HL-60 (cell line): Measurements from ENCODE around the gene STK32B.

Experiments
- CTCF ChIP-seq: IDR thresholded peaks from one replicate; pipeline ENCODE4 v1.5.1; 2011; ENCODE audit warnings: low read length, control low read depth, inconsistent platforms; ENCODE audit not compliant: insufficient read depth
- POLR2AphosphoS5 ChIP-seq: IDR thresholded peaks from 2 replicates; pipeline ENCODE4 v1.6.1; 2012; ENCODE audit warnings: low read depth
- REST ChIP-seq: IDR thresholded peaks from 2 replicates; pipeline ENCODE4 v1.6.1; 2012; ENCODE audit warnings: low read depth; ENCODE audit not compliant: insufficient replicate concordance
- SPI1 ChIP-seq: IDR thresholded peaks from 2 replicates; pipeline ENCODE4 v1.6.1; 2012; ENCODE audit warnings: low read depth, mild to moderate bottlenecking, borderline replicate concordance

GRCh38 chr4:5416637-5417036, 365.4 kb downstream of the STK32B start:
- TF ChIP-seq CTCF (no peak), POLR2AphosphoS5 (no peak), REST (no peak), SPI1 (no peak)
